GM12878 (cell line): ENCODE data around the gene EXOC7. TPM values are rescaled to one million over a fixed set of nuclear protein-coding genes. Genes with fewer than 3 reads are reported as not detected.

Experiments used
- ATAC-seq: fragments of 200-7000 bp; cut with Tn5 transposase; 3 replicates; pipeline ENCODE4 v1.9.1; 2020; ENCODE audit warnings: mild to moderate bottlenecking, moderate library complexity
- BruUV-seq: library from RNA; stranded (reverse); fragments of 400-500 nt; replicated peaks from 2 replicates; lab custom pipeline; 2021; lab: Mats Ljungman, UMichigan
- CTCF ChIA-PET: fragments of 300-600 bp; sonication (Branson Sonifier 250); formaldehyde crosslinking; extraction: SDS; loops from one replicate; lab custom pipeline; 2021; ENCODE audit warnings: inconsistent platforms; lab: Yijun Ruan, JAX
- POLR2A ChIA-PET: fragments of 350-600 bp; formaldehyde crosslinking; extraction: SDS; loops from one replicate; lab custom pipeline; 2021; ENCODE audit warnings: inconsistent platforms; lab: Charles Lee
- RAD21 ChIA-PET: fragments of 300-600 bp; sonication (Branson Sonifier 250); formaldehyde crosslinking; loops from one replicate; lab custom pipeline; 2023; ENCODE audit warnings: antibody characterized with exemption; ENCODE audit not compliant: unreplicated experiment; lab: Charles Lee
- SMC1A ChIA-PET: fragments of 300-600 bp; sonication (Branson Sonifier 250); formaldehyde crosslinking; loops from one replicate; lab custom pipeline; 2023; ENCODE audit not compliant: unreplicated experiment, uncharacterized antibody; lab: Charles Lee
- DNase-seq: peaks from one replicate; pipeline ENCODE4 v3.0.0-alpha.2; 2011; ENCODE audit warnings: low read depth, low spot score
- FAIRE-seq: peaks from 3 replicates; lab custom pipeline; 2011; peaks lifted over from hg19 to GRCh38; lab: Jason Lieb, UNC
- H2AFZ ChIP-seq: 2 replicates; pipeline ENCODE4 v1.6.0; 2011; ENCODE audit warnings: low read depth, low read length, control low read depth; ENCODE audit not compliant: control insufficient read depth
- H3K27ac ChIP-seq: 2 replicates; pipeline ENCODE4 v1.5.1; 2011; ENCODE audit warnings: control low read depth; ENCODE audit not compliant: control insufficient read depth, insufficient read depth
- H3K27me3 ChIP-seq, 2 experiments: replicated peaks in 1 of 2; 2 replicates each; pipeline versions ENCODE4 v1.6.0 to v1.6.1; 2011; ENCODE audit warnings: low read length in 1 of 2; ENCODE audit not compliant: control insufficient read depth in 2 of 2, insufficient read depth in 2 of 2
- H3K36me3 ChIP-seq, 2 experiments: 2 replicates each; pipeline ENCODE4 v1.5.1; 2011; ENCODE audit warnings: low read length in 1 of 2; ENCODE audit not compliant: control insufficient read depth in 2 of 2, insufficient read depth in 2 of 2
- H3K4me1 ChIP-seq: 2 replicates; pipeline ENCODE4 v1.6.1; 2011; ENCODE audit warnings: mild to moderate bottlenecking, low read length, moderate library complexity, mixed read lengths; ENCODE audit not compliant: control insufficient read depth, insufficient read depth
- H3K4me2 ChIP-seq: 2 replicates; pipeline ENCODE4 v1.6.0; 2011; ENCODE audit warnings: control low read depth; ENCODE audit not compliant: control insufficient read depth, insufficient read depth
- H3K4me3 ChIP-seq: fragments of 200-600 bp; sonication (generic); 2 replicates; pipeline ENCODE4 v1.5.1; 2016
- H3K79me2 ChIP-seq: 2 replicates; pipeline ENCODE4 v1.6.0; 2011; ENCODE audit warnings: low read length; ENCODE audit not compliant: control insufficient read depth, insufficient read depth
- H3K9ac ChIP-seq: 2 replicates; pipeline ENCODE4 v1.8.0; 2011; ENCODE audit warnings: low read length, control low read depth, mixed read lengths; ENCODE audit not compliant: control insufficient read depth, insufficient read depth
- H3K9me3 ChIP-seq: replicated peaks from 3 replicates; pipeline ENCODE4 v1.5.1; 2011; ENCODE audit warnings: mild to moderate bottlenecking, low read length; ENCODE audit not compliant: control insufficient read depth, insufficient read depth
- H4K20me1 ChIP-seq: 2 replicates; pipeline ENCODE4 v1.6.0; 2011; ENCODE audit not compliant: control insufficient read depth, insufficient read depth
- CBX3 ChIP-seq: fragments of 200-600 bp; sonication (generic); IDR thresholded peaks from 2 replicates; pipeline ENCODE4 v1.6.1; 2016; ENCODE audit warnings: low read depth, borderline replicate concordance
- FOXM1 ChIP-seq: IDR thresholded peaks from 2 replicates; pipeline ENCODE4 v1.6.1; 2012; ENCODE audit warnings: low read depth, mild to moderate bottlenecking, inconsistent platforms, low read length, moderate library complexity
- MLLT1 ChIP-seq: fragments of 450-650 bp; IDR thresholded peaks from 2 replicates; pipeline ENCODE4 v1.6.1; 2016; ENCODE audit warnings: mild to moderate bottlenecking
- NR2F1 ChIP-seq: fragments of 450-650 bp; conservative IDR thresholded peaks from 2 replicates; pipeline ENCODE4 v1.6.1; 2017; ENCODE audit warnings: mild to moderate bottlenecking
- POU2F2 ChIP-seq: IDR thresholded peaks from 3 replicates; pipeline ENCODE4 v1.6.1; 2011; ENCODE audit warnings: low read depth, mild to moderate bottlenecking, low read length, borderline replicate concordance
- SPI1 ChIP-seq: IDR thresholded peaks from 2 replicates; pipeline ENCODE4 v1.6.1; 2011; ENCODE audit warnings: low read depth, mild to moderate bottlenecking, low read length, moderate library complexity, borderline replicate concordance; ENCODE audit not compliant: insufficient read depth
- SREBF1 ChIP-seq: IDR thresholded peaks from 2 replicates; pipeline ENCODE4 v1.6.1; 2012; ENCODE audit warnings: mild to moderate bottlenecking, low read length
- WGBS: methylation state at CpG from one replicate; pipeline ENCODE4 v1.1.6; 2016; ENCODE audit warnings: low lambda C conversion rate; ENCODE audit not compliant: insufficient replicate concordance, insufficient coverage; ENCODE audit errors: missing lambda C conversion rate; 5-methylcytosine and 5-hydroxymethylcytosine counted together
- in situ Hi-C: fragments of 300-500 bp; cut with MboI; formaldehyde crosslinking; loops from 9 replicates; pipeline ENCODE4 v1.14.3; 2018; ENCODE audit warnings: mixed read lengths
- intact Hi-C: fragments of 100-400 bp; cut with micrococcal nuclease; formaldehyde crosslinking; loops from one replicate; pipeline ENCODE4 v1.14.2; 2022; ENCODE audit not compliant: unreplicated experiment
- polyA plus RNA-seq, 11 experiments: library from polyadenylated mRNA; depleted of rRNA in 4 of 11; unstranded in 6 of 11; stranded (reverse) in 5 of 11; fragments of >200 nt; fragmentation: Nextera tagmentation in 4 of 11; fragmentation: Illumina TruSeq in 1 of 11; extraction: Ambion mirVana in 4 of 11; extraction: Trizol in 1 of 11; gene quantifications; 1 replicate in 1 of 11; 2 replicates in 10 of 11; pipeline versions ENCODE4 v1.2.1 to v1.2.3, GENCODE V29; 2011 to 2016; ENCODE audit warnings: inconsistent platforms in 2 of 11, missing spikeins in 2 of 11, low read depth in 1 of 11
- total RNA-seq, 4 experiments: library from RNA; depleted of rRNA in 3 of 4; stranded (reverse); fragments of >200 nt in 3 of 4; fragmentation: Illumina TruSeq in 1 of 4; extraction: Trizol in 1 of 4; gene quantifications; 2 replicates each; pipeline versions ENCODE4 v1.2.1 to v1.2.3, GENCODE V29; 2013 to 2021

The EXOC7 gene
- total and polyA plus RNA-seq, 10 of the 15 experiments (the other 5 are each of a cell fraction or from before 2014, with no cell fraction given): 18.8 to 71.3 (median 48.2) TPM

GRCh38 chr17:76151896-76152454, 48.4 kb upstream of the EXOC7 start (continued):
- no peak for TF ChIP-seq POU2F2
- TF ChIP-seq SREBF1: no peak
- no peak for TF ChIP-seq CBX3

GRCh38 chr17:76150712-76151622, 47.4 kb upstream of the EXOC7 start:
- no peaks in the 10 kb centered on the region for H3K9me3 ChIP-seq
- TF ChIP-seq MLLT1 (peak; percentile 72; the same call in 1 of the 2 replicates), FOXM1 (no peak), NR2F1 (no peak), SPI1 (peak; percentile 74; the same call in 1 of the 2 replicates)
- peaks cover 6% of the 10 kb centered on the region for H3K4me1 ChIP-seq
- no peaks in the 10 kb centered on the region for H3K27me3 ChIP-seq
- SMC1A ChIA-PET: interaction anchor here (0.8 to 1.9 kb wide), 7 partner anchors 8 to 128 kb away, joined by 3 to 6 read pairs (median 4); no protein-coding TSS in a partner anchor
- ATAC-seq (peak; percentile 59), FAIRE-seq (no peak), DNase-seq (no peak)
- BruUV-seq: no TSS peak
- H3K36me3 ChIP-seq: no peaks in the 10 kb centered on the region
- no peak overlapping the region for H3K4me2 ChIP-seq
- RAD21 ChIA-PET: interaction anchor here (0.6 to 1.5 kb wide), 3 partner anchors 27 to 386 kb away, joined by 3 to 6 read pairs (median 3); partner anchors contain the start of gene GALK1
- H3K9ac ChIP-seq: no peak overlapping the region
- POLR2A ChIA-PET: interaction anchor here (0.6 kb wide), 1 partner anchor 23 kb away, joined by 3 read pairs; no protein-coding TSS in a partner anchor
- H3K27ac ChIP-seq: no peak overlapping the region
- CTCF ChIA-PET: interaction anchor here (0.7 to 2.6 kb wide), 10 partner anchors 18 to 136 kb away, joined by 3 to 10 read pairs (median 5); partner anchors contain the start of gene EXOC7
- intact Hi-C loops (no loop called here), in situ Hi-C loops (no loop called here)
- H4K20me1 ChIP-seq: no peaks in the 10 kb centered on the region
- no peak overlapping the region for H3K4me3 ChIP-seq
- H2AFZ ChIP-seq: no peak overlapping the region
- WGBS: 72% methylated on average over 23 of the region's 23 CpGs
- H3K79me2 ChIP-seq: no peaks in the 10 kb centered on the region
